EL (cell line): ENCODE data around the gene FGF14.
"Not testable (repeated sequence)": the region's sequence is repeated elsewhere in the genome, so short reads cannot be mapped to it uniquely, and the experiment has no call there.

Experiments used
- DNase-seq: peaks from one replicate; pipeline ENCODE4 v3.0.0-alpha.2; 2016

Gene FGF14

GRCh38 chr13:101915331-101915730 is 486.5 kb downstream of the FGF14 start:
- no peak for DNase-seq

DNA sequence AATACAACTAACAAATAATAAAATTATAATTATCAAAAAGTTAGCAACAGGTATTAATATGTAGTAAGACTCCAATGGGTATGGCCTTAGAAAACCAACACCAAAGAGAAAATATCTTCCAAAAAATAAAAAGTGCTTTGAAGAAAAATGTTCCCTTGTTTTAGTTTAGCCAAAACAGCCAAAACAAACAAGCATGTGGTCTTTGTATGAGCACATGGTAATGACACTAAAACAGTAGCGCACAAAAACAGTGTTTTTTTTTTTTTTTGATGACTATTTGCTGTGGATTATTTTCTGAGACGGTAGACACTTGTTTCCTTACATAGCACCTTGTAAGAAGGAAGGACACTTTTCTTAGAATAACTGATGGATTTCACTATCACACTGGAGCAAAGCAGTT is 490.1 kb downstream of the FGF14 start:
- DNase-seq = no peak

DNA sequence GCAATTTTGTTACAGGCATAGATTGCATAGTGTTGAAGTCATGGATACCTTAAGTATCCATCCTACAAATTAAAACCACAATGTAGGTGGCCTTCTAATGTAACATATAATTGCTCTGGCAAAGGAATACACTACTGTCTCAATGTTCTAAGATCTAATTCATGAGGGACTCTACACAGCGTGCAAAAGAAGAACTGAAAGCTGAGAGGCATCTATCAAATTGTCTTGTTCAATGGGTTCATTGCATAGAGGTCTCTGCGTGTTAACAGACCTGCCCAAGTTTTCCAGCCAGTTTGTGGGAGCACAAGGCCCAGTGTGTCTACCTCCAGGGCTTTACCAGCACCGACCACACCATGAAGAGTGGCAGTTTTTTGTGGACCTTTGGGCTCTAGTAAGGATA is 498.0 kb downstream of the FGF14 start:
- DNase-seq = no peak

DNA sequence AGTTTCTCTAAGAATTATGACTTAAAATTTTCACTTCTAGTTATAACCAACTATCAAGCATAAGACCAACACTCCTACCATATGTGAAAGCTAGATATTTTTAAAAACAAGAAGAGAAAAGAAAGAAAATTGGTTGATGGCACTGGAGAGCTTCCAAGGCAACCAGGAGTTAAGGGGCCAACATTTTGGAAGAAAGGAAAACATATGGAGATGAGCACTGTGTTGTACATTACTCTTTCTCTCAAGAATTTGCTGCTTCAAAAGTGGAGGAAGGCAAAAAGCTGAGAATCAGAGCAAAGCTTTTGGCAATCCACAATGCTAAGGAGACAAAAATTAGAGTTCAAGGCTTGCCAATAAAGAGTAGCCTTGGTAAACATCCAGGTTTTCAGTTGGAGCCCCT is 503.2 kb downstream of the FGF14 start:
- no peak for DNase-seq

GRCh38 chr13:101896541-101896940 is 505.3 kb downstream of the FGF14 start:
- DNase-seq = no peak

DNA sequence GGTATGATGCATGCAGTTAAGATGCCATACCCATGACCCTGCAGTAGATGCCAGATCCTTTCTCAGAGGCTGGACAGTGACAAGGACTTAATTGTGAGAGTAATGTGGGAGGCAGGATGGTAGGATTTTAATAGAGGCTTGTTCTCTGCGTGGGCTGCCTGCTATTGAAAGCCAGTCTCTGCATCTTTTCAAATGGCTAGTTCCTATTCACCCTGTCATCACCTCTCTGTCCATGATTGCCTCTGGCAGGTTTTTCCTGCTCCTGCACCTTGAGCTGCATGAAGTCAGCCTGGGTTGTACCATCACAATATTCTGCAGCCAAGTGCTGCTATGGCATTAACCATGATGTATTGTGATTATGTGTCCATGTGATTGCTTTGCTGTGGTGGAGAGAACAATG is 508.8 kb downstream of the FGF14 start:
- DNase-seq = no peak

DNA sequence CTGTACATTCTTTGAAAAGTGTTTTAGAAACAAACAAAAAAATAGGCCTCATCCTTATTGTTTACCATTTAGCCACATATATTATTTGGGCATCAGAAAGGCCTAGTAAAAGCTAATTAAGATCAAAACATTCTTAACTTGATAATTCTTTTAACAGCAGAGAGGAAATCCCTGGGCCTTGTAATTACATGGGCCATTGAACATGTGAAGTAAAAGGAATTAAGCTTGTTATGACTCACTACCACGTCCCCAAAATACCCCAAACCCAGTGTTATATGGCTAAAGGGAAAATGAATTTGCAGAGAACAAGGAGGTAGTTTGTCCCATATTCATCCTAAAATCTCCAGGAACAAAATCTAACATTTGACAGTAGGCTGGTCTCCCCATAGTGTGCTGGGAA is 509.6 kb downstream of the FGF14 start:
- no peak for DNase-seq

GRCh38 chr13:101881593-101881992 is 520.3 kb downstream of the FGF14 start:
- DNase-seq = no peak

- DNase-seq = no peak
Observed at GRCh38 chr13:101880581-101880980, 521.3 kb downstream of the FGF14 start.

GRCh38 chr13:101876951-101877350 is 524.9 kb downstream of the FGF14 start:
- DNase-seq = no peak

- peak; percentile 8 for DNase-seq
Observed at GRCh38 chr13:101875717-101876393, 526.0 kb downstream of the FGF14 start.

GRCh38 chr13:101875091-101875490 is 526.8 kb downstream of the FGF14 start:
- DNase-seq = no peak

DNA sequence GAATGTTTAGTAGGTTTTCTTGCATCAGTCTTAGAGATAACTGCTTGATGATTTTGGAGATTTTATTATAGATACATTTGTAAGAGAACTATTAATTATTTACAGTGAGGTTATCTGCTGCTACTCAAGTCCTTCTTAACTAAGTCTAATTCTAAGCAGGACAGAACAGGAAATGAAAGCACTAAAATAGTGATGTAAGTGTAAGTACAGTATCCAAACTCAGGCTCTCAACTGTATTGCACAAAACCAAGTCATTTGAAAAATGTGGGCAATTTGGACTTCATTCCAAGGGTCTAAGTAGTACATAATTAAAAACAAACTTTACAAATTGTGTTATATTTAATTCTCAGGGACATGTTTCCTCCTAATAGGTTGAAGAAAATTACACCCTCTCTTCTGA is 532.3 kb downstream of the FGF14 start:
- DNase-seq = no peak

- no peak for DNase-seq
Observed at GRCh38 chr13:101868585-101869469, 533.0 kb downstream of the FGF14 start.

DNA sequence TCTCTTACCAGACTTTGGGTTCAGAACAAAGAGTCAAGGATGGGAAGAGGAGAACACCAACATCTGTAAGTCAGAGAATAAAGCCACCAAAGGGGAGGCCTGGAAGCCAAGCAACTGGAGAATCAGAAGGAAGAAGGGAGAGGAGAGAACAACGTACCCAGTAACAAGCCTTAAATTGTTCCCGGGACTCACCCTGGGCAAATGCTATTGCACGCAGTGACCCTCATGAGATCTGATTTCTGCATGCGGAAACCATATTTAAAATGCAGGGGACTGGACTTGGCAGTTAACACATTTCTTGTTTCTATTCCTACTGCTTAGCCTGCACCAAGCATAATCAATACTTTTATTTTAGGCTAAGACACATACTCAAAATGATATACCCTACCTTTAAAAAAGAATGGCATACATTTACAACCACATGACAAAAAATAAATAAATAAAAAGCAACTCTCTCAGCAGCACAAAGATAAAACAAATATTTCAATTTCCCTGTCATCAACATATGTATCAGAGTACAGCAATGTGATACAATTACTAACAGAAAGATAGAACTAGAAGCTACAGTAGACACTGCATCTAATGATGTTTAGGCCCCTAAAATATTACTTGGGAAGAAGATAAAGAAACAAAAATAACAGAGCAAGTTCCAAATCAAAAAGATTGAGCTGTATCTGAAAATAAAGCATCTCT is 534.8 kb downstream of the FGF14 start:
- no peak for DNase-seq

DNA sequence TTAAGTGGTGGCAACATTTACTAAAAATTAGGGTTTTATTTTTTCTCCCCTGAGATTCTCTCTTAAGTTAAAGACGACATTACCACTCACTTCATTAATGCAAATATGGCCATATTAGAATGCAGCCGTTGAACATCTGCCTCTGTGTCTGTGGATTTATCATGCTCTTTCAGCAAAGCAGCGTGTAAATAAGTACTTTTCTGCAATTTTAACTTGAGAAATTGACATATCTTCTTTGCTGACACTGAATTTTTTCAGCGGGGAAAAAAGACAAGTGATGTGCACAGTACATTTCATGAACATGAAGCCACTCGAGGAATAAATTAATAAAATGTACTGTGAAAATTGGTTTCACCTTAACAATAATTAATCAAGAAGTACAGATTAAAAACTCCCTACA is 543.0 kb downstream of the FGF14 start:
- DNase-seq = no peak

DNA sequence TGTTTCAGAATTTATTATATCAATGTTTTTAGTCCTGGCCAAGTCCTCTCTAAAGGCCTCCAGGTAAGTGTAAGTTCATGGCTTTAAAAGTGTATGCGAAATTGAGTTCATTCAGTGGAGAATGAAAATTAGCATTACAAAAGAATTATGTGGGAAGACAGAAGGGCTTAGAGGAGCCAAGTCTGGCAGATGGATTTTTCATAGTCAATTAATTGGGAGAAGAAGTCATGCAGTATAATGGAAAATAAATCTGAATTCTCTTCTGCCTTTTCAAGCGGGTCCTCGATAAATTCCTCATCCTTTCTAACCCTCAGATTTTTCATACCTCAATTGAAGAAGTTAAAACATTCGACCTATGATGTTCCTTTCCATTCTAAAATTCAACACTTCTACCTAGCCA is 555.1 kb downstream of the FGF14 start:
- no peak for DNase-seq

DNA sequence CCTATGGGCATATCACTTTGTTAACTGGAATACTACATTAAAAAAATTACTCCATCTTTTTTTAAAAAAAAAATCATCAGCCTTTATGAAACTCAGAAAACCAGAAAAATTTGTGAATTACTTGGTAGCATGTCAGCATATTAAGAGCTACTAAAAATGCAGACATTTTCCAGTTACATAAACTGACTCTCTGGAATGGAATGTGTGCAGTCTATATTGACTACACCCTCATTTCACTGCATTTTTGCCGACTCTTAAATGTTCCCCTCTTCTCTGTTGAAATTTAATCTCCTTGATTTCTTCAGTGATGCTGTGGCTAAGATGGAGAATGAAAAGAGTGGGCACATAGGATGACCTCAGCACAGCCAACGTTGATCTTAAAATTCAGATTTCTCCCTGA is 555.6 kb downstream of the FGF14 start:
- DNase-seq = peak; percentile 7

DNA sequence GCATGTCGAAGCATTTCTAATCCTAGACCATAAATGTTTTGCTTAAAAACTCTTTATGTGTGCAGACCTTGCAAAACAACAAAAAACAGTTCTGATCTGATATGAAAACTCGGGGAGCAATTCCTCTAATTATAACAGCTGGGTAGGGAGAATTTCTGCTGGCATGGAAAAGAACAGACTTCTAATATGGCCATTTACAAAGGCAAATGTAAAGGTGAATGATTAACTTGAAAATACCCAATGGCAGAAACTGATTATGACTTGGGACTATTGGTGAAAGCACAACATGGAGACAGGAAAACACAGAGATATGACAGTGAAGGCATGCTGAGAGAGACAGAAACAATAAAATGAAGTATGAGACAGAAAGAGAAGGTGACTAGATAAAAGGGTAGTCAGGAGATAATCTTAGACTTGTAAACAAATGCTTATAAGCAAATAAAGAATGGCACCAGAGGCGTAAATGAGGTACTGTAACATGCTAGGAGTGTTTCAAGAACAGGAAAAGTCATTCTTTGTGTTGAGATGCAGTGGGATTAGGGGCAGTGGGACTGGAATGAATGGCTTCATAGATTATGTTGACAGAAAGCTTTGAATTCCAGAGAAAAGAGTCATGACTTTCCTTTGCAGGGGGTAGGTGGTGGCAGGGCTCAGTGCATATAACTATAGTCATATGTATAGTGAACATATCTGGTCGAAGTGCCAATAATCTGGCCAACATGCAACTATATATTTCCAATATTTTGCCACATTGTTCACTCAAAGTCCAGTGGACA is 556.4 kb downstream of the FGF14 start:
- DNase-seq = peak; percentile 45

- DNase-seq = no peak
Observed at GRCh38 chr13:101841698-101842097, 560.1 kb downstream of the FGF14 start.

DNA sequence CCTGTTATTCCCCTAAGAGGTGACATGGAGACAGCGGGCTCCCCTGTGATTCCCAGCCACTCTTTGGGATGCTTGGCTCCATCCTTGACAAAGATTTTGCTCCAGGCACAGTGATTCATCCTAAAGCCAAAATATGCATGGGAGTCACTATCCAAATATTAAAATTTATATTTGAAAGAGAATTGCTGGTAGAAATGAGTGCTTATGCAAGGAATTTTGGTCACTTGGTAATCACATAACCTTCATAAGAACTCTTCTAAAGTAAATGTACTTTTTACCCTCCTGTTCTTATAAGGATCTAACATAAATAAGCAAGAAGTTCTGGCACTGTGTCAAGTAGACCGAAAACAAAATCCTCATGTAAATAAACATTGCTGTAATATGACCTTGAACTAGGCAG is 563.5 kb downstream of the FGF14 start:
- DNase-seq = peak; percentile 21

DNA sequence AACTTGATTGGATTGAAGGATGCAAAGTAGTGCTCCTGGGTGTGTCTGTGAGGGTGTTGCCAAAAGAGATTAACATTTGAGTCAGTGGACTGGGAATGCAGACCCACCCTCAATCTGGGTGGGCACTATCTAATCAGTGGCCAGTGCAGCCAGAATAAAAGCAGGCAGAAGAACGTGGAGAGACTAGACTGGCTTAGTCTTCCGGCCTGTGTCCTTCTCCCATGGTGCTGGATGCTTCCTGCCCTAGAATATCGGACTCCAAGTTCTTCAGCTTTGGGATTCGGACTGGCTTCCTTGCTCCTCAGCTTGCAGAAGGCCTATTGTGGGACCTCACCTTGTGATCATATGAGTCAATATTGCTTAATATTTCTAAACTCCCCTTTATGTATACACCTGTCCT is 564.1 kb downstream of the FGF14 start:
- DNase-seq = not testable (repeated sequence)

GRCh38 chr13:101837288-101837687 is 564.6 kb downstream of the FGF14 start:
- DNase-seq = no peak
